ENCODE measurements around the gene NGEF. TPM values are rescaled to one million over a fixed set of nuclear protein-coding genes. Genes with fewer than 3 reads are reported as not detected.

Gene NGEF
- total RNA-seq, 4 donors from 2014 or later: 0.29 to 18.4 (median 5.2) TPM

DNA sequence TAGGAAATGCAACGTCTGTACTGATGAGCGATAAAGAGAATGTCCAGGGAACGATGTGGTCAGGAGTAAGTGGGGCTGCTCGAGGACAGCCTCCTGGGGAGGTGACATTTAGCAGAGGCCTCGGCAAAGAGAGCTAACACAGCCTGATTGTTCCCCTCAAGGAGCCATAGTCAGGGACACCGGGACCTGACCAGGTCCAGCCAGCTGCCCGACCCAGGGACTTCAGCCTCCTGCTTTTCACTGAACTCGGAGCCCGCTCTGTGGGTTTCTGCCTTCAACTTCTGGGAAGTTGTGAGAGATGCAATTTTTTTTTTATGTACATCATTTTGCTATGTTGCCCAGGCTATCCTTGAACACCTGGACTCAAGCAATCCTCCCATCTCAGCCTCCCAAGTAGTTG is 29.5 kb upstream of the NGEF start:
- no peaks in the 10 kb centered on the region for H3K4me1 ChIP-seq
- DNase-seq: no peak
- H3K36me3 ChIP-seq: no peaks in the 10 kb centered on the region
- intact Hi-C loops (cut with DNase I; ENCODE audit: low total_unique reads): no loop called here
- H3K4me3 ChIP-seq: no peak overlapping the region
- H3K9me3 ChIP-seq: no peaks in the 10 kb centered on the region
- no peak overlapping the region for H3K27ac ChIP-seq
- no peaks in the 10 kb centered on the region for H3K27me3 ChIP-seq
- TF ChIP-seq POLR2A (IDR thresholded peaks at IDR 0.05) (no peak), CTCF (IDR thresholded peaks at IDR 0.05) (no peak)

DNA sequence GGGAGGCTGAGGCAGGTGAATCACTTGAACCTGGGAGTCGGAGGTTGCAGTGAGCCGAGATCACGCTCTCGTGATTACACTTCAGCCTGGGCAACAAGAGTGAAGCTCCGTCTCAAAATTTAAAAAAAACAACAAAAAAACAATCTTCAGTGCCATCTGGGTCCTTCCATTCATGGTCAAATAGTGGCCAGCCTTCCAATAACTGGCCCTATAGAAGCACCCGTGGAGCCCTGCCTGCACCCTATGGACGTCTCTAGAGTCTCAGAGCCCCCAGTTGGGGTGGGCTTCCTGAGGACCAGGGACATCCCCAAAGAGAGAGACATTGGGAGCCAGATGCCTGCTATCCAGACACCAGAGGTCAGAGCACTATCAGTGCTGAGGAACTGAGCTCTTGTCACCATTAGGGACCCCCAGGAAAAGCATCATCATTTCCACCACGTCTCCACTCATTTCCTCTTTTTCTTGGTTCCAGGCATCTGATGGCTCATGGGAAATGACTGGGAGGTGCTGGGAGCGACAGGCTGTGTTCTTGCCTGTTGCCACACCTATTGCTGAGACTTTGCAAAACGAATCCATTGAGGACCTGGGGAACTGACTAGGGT is 28.8 kb upstream of the NGEF start:
- no peaks in the 10 kb centered on the region for H3K36me3 ChIP-seq
- TF ChIP-seq POLR2A (IDR thresholded peaks at IDR 0.05): no peak
- no peak for TF ChIP-seq CTCF (IDR thresholded peaks at IDR 0.05)
- H3K4me3 ChIP-seq: no peak overlapping the region
- no peaks in the 10 kb centered on the region for H3K4me1 ChIP-seq
- no peaks in the 10 kb centered on the region for H3K27me3 ChIP-seq
- H3K9me3 ChIP-seq: no peaks in the 10 kb centered on the region
- no peak for DNase-seq
- H3K27ac ChIP-seq: no peak overlapping the region
- intact Hi-C loops (cut with DNase I; ENCODE audit: low total_unique reads): no loop called here

GRCh38 chr2:233040571-233040970 is 27.5 kb upstream of the NGEF start:
- H3K27ac ChIP-seq: no peak overlapping the region
- no peaks in the 10 kb centered on the region for H3K9me3 ChIP-seq
- DNase-seq: no peak
- H3K27me3 ChIP-seq: no peaks in the 10 kb centered on the region
- no peak overlapping the region for H3K4me3 ChIP-seq
- no peaks in the 10 kb centered on the region for H3K4me1 ChIP-seq
- TF ChIP-seq CTCF (IDR thresholded peaks at IDR 0.05) (no peak), POLR2A (IDR thresholded peaks at IDR 0.05) (no peak)
- H3K36me3 ChIP-seq: no peaks in the 10 kb centered on the region
- intact Hi-C loops (cut with DNase I; ENCODE audit: low total_unique reads): no loop called here

DNA sequence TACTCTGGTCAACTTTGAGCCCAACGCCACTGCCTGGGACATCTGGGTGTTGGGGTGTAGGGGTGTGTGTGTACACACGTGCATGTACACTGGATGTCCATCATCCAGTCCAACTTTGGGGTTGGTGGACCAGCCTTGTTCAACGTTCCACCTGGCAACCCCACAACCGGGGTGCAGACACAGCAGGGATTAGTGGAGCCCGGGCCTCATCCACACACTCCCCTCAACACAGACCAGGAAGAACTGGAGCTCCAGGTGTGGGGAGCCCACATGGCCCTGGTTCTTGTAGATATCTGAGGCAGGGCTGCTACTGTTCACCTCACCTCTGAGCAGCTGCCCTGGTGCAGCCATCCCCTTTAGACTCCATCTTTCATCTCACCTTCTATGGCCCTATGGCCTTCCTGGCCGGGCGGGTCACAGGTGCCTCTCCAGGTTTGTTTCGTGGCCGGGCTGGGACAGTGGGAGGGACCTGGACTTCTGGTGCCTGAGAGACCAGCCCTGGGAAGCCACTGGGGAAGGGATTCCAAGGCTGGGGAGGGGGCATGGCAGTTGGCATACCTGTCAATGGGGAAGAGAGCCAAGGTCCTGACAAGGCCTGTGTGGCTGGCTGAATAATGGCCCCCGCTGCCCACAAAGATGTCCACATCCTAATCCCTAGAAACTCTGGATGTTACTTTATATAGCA is 26.9 kb upstream of the NGEF start:
- intact Hi-C loops (cut with DNase I; ENCODE audit: low total_unique reads): no loop called here
- no peaks in the 10 kb centered on the region for H3K9me3 ChIP-seq
- TF ChIP-seq POLR2A (IDR thresholded peaks at IDR 0.05) (no peak), CTCF (IDR thresholded peaks at IDR 0.05) (no peak)
- no peak overlapping the region for H3K4me3 ChIP-seq
- no peaks in the 10 kb centered on the region for H3K36me3 ChIP-seq
- H3K27me3 ChIP-seq: no peaks in the 10 kb centered on the region
- no peak overlapping the region for H3K27ac ChIP-seq
- DNase-seq: no peak
- no peaks in the 10 kb centered on the region for H3K4me1 ChIP-seq

DNA sequence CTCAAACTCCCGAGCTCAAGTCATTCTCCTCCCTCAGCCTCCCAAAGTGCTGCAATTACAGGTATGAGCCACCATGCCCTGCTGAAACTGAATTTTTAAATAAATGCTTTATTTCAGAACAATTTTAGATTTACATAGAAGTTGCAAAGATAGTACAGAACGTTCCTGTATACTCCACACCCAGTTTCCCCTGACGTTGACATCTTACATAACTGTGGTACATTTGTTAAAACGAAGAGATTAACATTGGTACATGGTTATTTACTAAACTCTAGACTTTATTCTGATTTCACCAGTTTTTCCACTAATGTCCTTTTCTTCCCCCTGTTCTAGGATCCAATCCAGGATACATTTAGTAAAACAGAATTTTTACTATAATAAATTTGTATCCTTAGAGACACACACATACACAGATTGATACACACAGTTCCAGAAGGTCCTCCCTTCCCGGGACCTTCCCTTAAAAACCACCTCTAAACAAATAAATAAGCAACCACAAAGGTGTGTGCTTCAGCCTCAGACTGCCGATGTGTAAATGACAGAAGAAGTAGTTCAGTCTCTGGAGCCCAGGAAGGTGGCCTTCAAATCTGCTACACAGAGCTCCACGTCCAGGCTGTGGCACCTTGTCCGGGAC is 26.3 kb upstream of the NGEF start:
- Histone ChIP-seq H3K27ac (no peak overlapping the region), H3K27me3 (no peaks in the 10 kb centered on the region), H3K4me3 (no peak overlapping the region), H3K36me3 (no peaks in the 10 kb centered on the region), H3K4me1 (no peaks in the 10 kb centered on the region), H3K9me3 (no peaks in the 10 kb centered on the region)
- DNase-seq: no peak
- no peak for TF ChIP-seq CTCF (IDR thresholded peaks at IDR 0.05)
- no peak for TF ChIP-seq POLR2A (IDR thresholded peaks at IDR 0.05)
- intact Hi-C loops (cut with DNase I; ENCODE audit: low total_unique reads): no loop called here

Measured in uterus (tissue), 4 donors.